Measurements from ENCODE around the gene SAMD3.

- TF ChIP-seq EZH2phosphoT487 (IDR thresholded peaks at IDR 0.05; ENCODE audit: insufficient read depth, low read depth), result no peak
- no peak for TF ChIP-seq EZH2 (IDR thresholded peaks at IDR 0.05; ENCODE audit: insufficient read depth, poor library complexity, severe bottlenecking)
These were observed 71.8 kb downstream of the SAMD3 start for GRCh38 chr6:130150906-130151305.

All from GM23248 (cell line).